Transverse colon (tissue), 4 donors: ENCODE measurements around the gene TRIM8.

ENCODE experiments used
- EP300 ChIP-seq: sonication (generic); formaldehyde crosslinking; IDR thresholded peaks from one replicate; pipeline ENCODE4 v1.6.1; 2017; ENCODE audit warnings: antibody characterized with exemption, low read depth
- POLR2A ChIP-seq: fragments of 450-650 bp; IDR thresholded peaks from one replicate; pipeline ENCODE4 v1.6.1; 2016; ENCODE audit warnings: antibody characterized with exemption, mild to moderate bottlenecking, moderate library complexity
- POLR2AphosphoS5 ChIP-seq, 3 donors: sonication (generic); formaldehyde crosslinking; IDR thresholded peaks; one replicate each; pipeline ENCODE4 v1.6.1; 2016; ENCODE audit warnings: antibody characterized with exemption in 3 of 3
- TF ChIP-seq, protein P1 (sequence below), 5 experiments: fragments of 200-600 bp in 3 of 5; fragments of 450-650 bp in 2 of 5; sonication (generic) in 3 of 5; IDR thresholded peaks; 1 replicate in 2 of 5; 2 replicates in 3 of 5; pipeline ENCODE4 v1.5.1; 2016 to 2017; ENCODE audit warnings: antibody characterized with exemption in 5 of 5, inconsistent platforms in 3 of 5, mild to moderate bottlenecking in 2 of 5, moderate library complexity in 1 of 5

DNA sequence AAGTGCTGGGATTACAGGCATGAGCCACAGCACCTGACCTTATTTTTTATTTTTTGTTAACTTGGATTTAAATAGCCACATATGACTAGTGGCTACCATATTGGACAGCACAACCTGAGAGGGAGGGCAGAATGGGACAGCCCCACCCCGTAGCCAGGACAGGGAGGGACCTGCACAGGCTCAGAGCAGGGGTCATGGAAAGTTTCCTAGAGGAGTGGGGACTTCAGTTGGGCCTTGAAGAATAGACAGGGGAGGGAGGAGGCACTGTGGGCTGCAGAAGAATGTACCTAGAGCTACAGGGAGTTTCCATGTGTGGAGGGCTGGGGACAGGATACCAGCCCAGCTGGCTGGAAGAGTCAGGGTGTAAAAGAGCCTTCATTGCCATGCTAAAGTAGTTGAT lies 8.8 kb downstream of the TRIM8 start:
- TF ChIP-seq POLR2AphosphoS5 (IDR thresholded peaks at IDR 0.05) (no peak), POLR2A (no peak), EP300 (no peak)
- TF ChIP-seq, protein P1, sequence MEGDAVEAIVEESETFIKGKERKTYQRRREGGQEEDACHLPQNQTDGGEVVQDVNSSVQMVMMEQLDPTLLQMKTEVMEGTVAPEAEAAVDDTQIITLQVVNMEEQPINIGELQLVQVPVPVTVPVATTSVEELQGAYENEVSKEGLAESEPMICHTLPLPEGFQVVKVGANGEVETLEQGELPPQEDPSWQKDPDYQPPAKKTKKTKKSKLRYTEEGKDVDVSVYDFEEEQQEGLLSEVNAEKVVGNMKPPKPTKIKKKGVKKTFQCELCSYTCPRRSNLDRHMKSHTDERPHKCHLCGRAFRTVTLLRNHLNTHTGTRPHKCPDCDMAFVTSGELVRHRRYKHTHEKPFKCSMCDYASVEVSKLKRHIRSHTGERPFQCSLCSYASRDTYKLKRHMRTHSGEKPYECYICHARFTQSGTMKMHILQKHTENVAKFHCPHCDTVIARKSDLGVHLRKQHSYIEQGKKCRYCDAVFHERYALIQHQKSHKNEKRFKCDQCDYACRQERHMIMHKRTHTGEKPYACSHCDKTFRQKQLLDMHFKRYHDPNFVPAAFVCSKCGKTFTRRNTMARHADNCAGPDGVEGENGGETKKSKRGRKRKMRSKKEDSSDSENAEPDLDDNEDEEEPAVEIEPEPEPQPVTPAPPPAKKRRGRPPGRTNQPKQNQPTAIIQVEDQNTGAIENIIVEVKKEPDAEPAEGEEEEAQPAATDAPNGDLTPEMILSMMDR (IDR thresholded peaks at IDR 0.05), result no peak
